H1 (cell line): ENCODE measurements around the gene GPATCH2. TPM values are rescaled to one million over a fixed set of nuclear protein-coding genes. Genes with fewer than 3 reads are reported as not detected.

Experiments used
- CTCF ChIA-PET: fragments of 300-600 bp; sonication (Branson Sonifier 250); formaldehyde crosslinking; loops from one replicate; lab custom pipeline; 2021; ENCODE audit not compliant: partially characterized antibody; lab: Charles Lee
- POLR2A ChIA-PET: fragments of 300-600 bp; sonication (Branson Sonifier 250); formaldehyde crosslinking; loops from one replicate; lab custom pipeline; 2021; ENCODE audit warnings: inconsistent platforms; ENCODE audit not compliant: partially characterized antibody; lab: Charles Lee
- DNase-seq, 2 experiments: peaks; one replicate each; pipeline versions ENCODE4 v3.0.0 to v3.0.0-alpha.2; 2010 to 2022; ENCODE audit warnings: low spot score in 2 of 2, low read depth in 1 of 2, mixed read lengths in 1 of 2
- FAIRE-seq: peaks from 2 replicates; lab custom pipeline; 2011; peaks lifted over from hg19 to GRCh38; lab: Jason Lieb, UNC
- H2AFZ ChIP-seq: 2 replicates; pipeline ENCODE4 v1.8.1; 2012; ENCODE audit warnings: low read length, inconsistent platforms
- H2AK5ac ChIP-seq: 2 replicates; pipeline ENCODE4 v1.6.1; 2013; ENCODE audit warnings: low read depth, low read length
- H2BK120ac ChIP-seq: replicated peaks from 2 replicates; pipeline ENCODE3; 2013; ENCODE audit warnings: low read depth, low read length, inconsistent platforms
- H2BK12ac ChIP-seq: 2 replicates; pipeline ENCODE4 v1.6.1; 2013; ENCODE audit warnings: low read depth, low read length
- H2BK15ac ChIP-seq: 2 replicates; pipeline ENCODE4 v1.6.1; 2013; ENCODE audit warnings: low read length
- H2BK20ac ChIP-seq: 2 replicates; pipeline ENCODE4 v1.6.1; 2013; ENCODE audit warnings: low read length
- H2BK5ac ChIP-seq: 2 replicates; pipeline ENCODE4 v1.6.1; 2013; ENCODE audit warnings: low read depth, low read length
- H3K14ac ChIP-seq: 2 replicates; pipeline ENCODE4 v1.6.1; 2013; ENCODE audit warnings: inconsistent platforms; ENCODE audit not compliant: insufficient read length
- H3K18ac ChIP-seq: 2 replicates; pipeline ENCODE4 v1.6.1; 2013; ENCODE audit warnings: low read length; ENCODE audit errors: extremely low read depth
- H3K23ac ChIP-seq: 2 replicates; pipeline ENCODE4 v1.6.1; 2013; ENCODE audit warnings: inconsistent platforms; ENCODE audit not compliant: insufficient read length
- H3K23me2 ChIP-seq: 2 replicates; pipeline ENCODE4 v1.6.1; 2013; ENCODE audit warnings: low read depth, low read length
- H3K27ac ChIP-seq: 2 replicates; pipeline ENCODE4 v1.6.1; 2011; ENCODE audit warnings: low read depth, low read length, inconsistent platforms
- H3K27me3 ChIP-seq, 4 experiments: replicated peaks in 1 of 4; 1 replicate in 1 of 4; 2 replicates in 3 of 4; pipeline versions ENCODE4 v1.6.1 to v1.8.1; 2011 to 2013; ENCODE audit warnings: low read length in 3 of 4, mild to moderate bottlenecking in 3 of 4, inconsistent platforms in 2 of 4, mixed read lengths in 2 of 4, moderate library complexity in 1 of 4; ENCODE audit not compliant: control insufficient read depth in 3 of 4, insufficient read depth in 3 of 4; ENCODE audit errors: extremely low read depth in 1 of 4
- H3K36me3 ChIP-seq, 4 experiments: 2 replicates each; pipeline versions ENCODE4 v1.6.1 to v1.8.1; 2011 to 2013; ENCODE audit warnings: mild to moderate bottlenecking in 4 of 4, low read length in 3 of 4, moderate library complexity in 2 of 4, control low read depth in 1 of 4, inconsistent platforms in 1 of 4; ENCODE audit not compliant: insufficient read depth in 4 of 4, control insufficient read depth in 2 of 4
- H3K4ac ChIP-seq: replicated peaks from 2 replicates; pipeline ENCODE3; 2013; ENCODE audit warnings: low read length, low read depth, mixed read lengths, inconsistent platforms; ENCODE audit not compliant: insufficient read length
- H3K4me1 ChIP-seq, 4 experiments: replicated peaks in 1 of 4; 1 replicate in 1 of 4; 2 replicates in 3 of 4; pipeline versions ENCODE4 v1.6.1 to v1.8.1; 2011 to 2013; ENCODE audit warnings: low read length in 3 of 4, inconsistent platforms in 2 of 4, mixed read lengths in 1 of 4; ENCODE audit not compliant: insufficient read depth in 4 of 4, control insufficient read depth in 3 of 4
- H3K4me2 ChIP-seq, 2 experiments: 2 replicates each; pipeline versions ENCODE4 v1.6.1 to v1.8.1; 2011 to 2013; ENCODE audit warnings: low read depth in 2 of 2, low read length in 2 of 2, control low read depth in 1 of 2, inconsistent platforms in 1 of 2, mild to moderate bottlenecking in 1 of 2; ENCODE audit not compliant: insufficient read depth in 1 of 2
- H3K4me3 ChIP-seq, 4 experiments: fragments of 200-600, 300-600 bp in 1 of 4; sonication (generic), shearing (Covaris generic), sonication (Bioruptor Twin) in 1 of 4; 2 replicates each; pipeline versions ENCODE4 v1.5.1 to v1.8.1; 2011 to 2016; ENCODE audit warnings: low read length in 4 of 4, low read depth in 3 of 4, control low read depth in 2 of 4, inconsistent platforms in 2 of 4, mild to moderate bottlenecking in 2 of 4, mixed read lengths in 1 of 4, moderate library complexity in 1 of 4; ENCODE audit not compliant: insufficient read depth in 2 of 4; ENCODE audit errors: extremely low read depth in 1 of 4
- H3K56ac ChIP-seq: replicated peaks from 2 replicates; pipeline ENCODE3; 2013; ENCODE audit warnings: low read depth, mild to moderate bottlenecking, mixed read lengths, low read length, inconsistent platforms; ENCODE audit not compliant: insufficient read length
- H3K79me1 ChIP-seq: 2 replicates; pipeline ENCODE4 v1.6.1; 2013; ENCODE audit warnings: low read depth, low read length, control low read depth
- H3K79me2 ChIP-seq, 2 experiments: 2 replicates each; pipeline versions ENCODE4 v1.6.1 to v1.8.1; 2012 to 2013; ENCODE audit warnings: low read length in 2 of 2, mild to moderate bottlenecking in 2 of 2, inconsistent platforms in 1 of 2; ENCODE audit not compliant: insufficient read depth in 2 of 2, control insufficient read depth in 1 of 2
- H3K9ac ChIP-seq, 4 experiments: replicated peaks in 1 of 4; 1 replicate in 1 of 4; 2 replicates in 3 of 4; pipeline versions ENCODE4 v1.6.1 to v1.8.1; 2011 to 2013; ENCODE audit warnings: low read depth in 3 of 4, low read length in 3 of 4, control low read depth in 2 of 4, mild to moderate bottlenecking in 2 of 4, moderate library complexity in 2 of 4, inconsistent platforms in 1 of 4; ENCODE audit errors: extremely low read depth in 1 of 4
- H3K9me3 ChIP-seq, 2 experiments: 2 replicates each; pipeline versions ENCODE4 v1.6.1 to v1.8.1; 2012 to 2013; ENCODE audit warnings: mild to moderate bottlenecking in 2 of 2, moderate library complexity in 2 of 2, control low read depth in 1 of 2, inconsistent platforms in 1 of 2, low read depth in 1 of 2, low read length in 1 of 2, mixed read lengths in 1 of 2; ENCODE audit not compliant: insufficient read depth in 2 of 2
- H4K20me1 ChIP-seq, 2 experiments: replicated peaks in 1 of 2; 2 replicates each; pipeline versions ENCODE3 to v1.8.1; 2011 to 2013; ENCODE audit warnings: inconsistent platforms in 2 of 2, low read length in 2 of 2, mild to moderate bottlenecking in 1 of 2; ENCODE audit not compliant: insufficient read depth in 2 of 2, control insufficient read depth in 1 of 2
- H4K5ac ChIP-seq: 2 replicates; pipeline ENCODE4 v1.6.1; 2013; ENCODE audit warnings: low read length, low read depth, mixed read lengths, inconsistent platforms; ENCODE audit not compliant: insufficient read length
- H4K8ac ChIP-seq: 2 replicates; pipeline ENCODE4 v1.8.0; 2013; ENCODE audit warnings: mild to moderate bottlenecking, moderate library complexity, low read length, inconsistent platforms; ENCODE audit not compliant: insufficient read depth; ENCODE audit errors: extremely low read depth
- H4K91ac ChIP-seq: replicated peaks from 2 replicates; pipeline ENCODE3; 2013; ENCODE audit warnings: low read length, mixed read lengths, inconsistent platforms; ENCODE audit not compliant: insufficient read length
- CTCF ChIP-seq, 3 experiments: IDR thresholded peaks; 1 replicate in 2 of 3; 2 replicates in 1 of 3; pipeline versions ENCODE4 v1.5.1 to v1.6.1; 2011; ENCODE audit warnings: low read length in 3 of 3, mild to moderate bottlenecking in 3 of 3, inconsistent platforms in 2 of 3, low read depth in 1 of 3, moderate library complexity in 1 of 3; ENCODE audit not compliant: insufficient read depth in 1 of 3; ENCODE audit errors: control extremely low read depth in 1 of 3
- NRF1 ChIP-seq: IDR thresholded peaks from 2 replicates; pipeline ENCODE4 v1.6.1; 2011; ENCODE audit warnings: mild to moderate bottlenecking, low read depth, low read length, improper control_type of control experiment
- WGBS, 2 experiments: shearing (Covaris generic) in 1 of 2; methylation state at CpG; one replicate each; pipeline versions ENCODE4 v1.1.6 to v1.1.7; 2013 to 2015; ENCODE audit warnings: low lambda C conversion rate in 2 of 2, mixed read lengths in 2 of 2, inconsistent platforms in 1 of 2, low coverage in 1 of 2, missing lambda C conversion rate in 1 of 2; ENCODE audit not compliant: insufficient replicate concordance in 2 of 2, insufficient coverage in 1 of 2, insufficient read length in 1 of 2; ENCODE audit errors: extremely low coverage in 1 of 2, missing lambda C conversion rate in 1 of 2; 5-methylcytosine and 5-hydroxymethylcytosine counted together
- polyA plus RNA-seq, 7 experiments: library from polyadenylated mRNA; depleted of rRNA in 3 of 7; stranded (reverse) in 5 of 7; unstranded in 2 of 7; fragments of >200 nt in 5 of 7; fragments of 200-250 nt in 2 of 7; gene quantifications; 1 replicate in 5 of 7; 2 replicates in 1 of 7; 4 replicates in 1 of 7; pipeline versions ENCODE4 v1.2.1 to v1.2.3, GENCODE V29; 2011 to 2013; ENCODE audit warnings: missing spikeins in 2 of 7, mixed read lengths in 2 of 7
- total RNA-seq: library from RNA; stranded (reverse); fragmentation: NEBNext Ultra II Directional; extraction: Animal tissue kit (Norgen Biotek cat#: 25700); gene quantifications from 2 replicates; pipeline ENCODE4 v1.2.1, GENCODE V29; 2021

GPATCH2 gene
- total and polyA plus RNA-seq, 2 of the 8 experiments (the other 6 are each of a cell fraction or from before 2014, with no cell fraction given) = 3.9 to 13.1 TPM

GRCh38 chr1:217494767-217495166 lies 136.1 kb downstream of the GPATCH2 start:
- no peak overlapping the region for H3K14ac ChIP-seq
- no peak overlapping the region for H3K4me3 ChIP-seq
- H3K18ac ChIP-seq = no peak overlapping the region
- WGBS, 2 experiments = 95% methylated on average over 2 of the region's 2 CpGs; no CpG with 5 or more reads in 1 of the 2 experiments
- H3K56ac ChIP-seq = no peak overlapping the region
- POLR2A ChIA-PET = no interaction called here
- H3K9me3 ChIP-seq = no peaks in the 10 kb centered on the region
- CTCF ChIA-PET = interaction anchor here (1.0 to 1.3 kb wide), 2 partner anchors 15 to 17 kb away, joined by 3 read pairs; no protein-coding TSS in a partner anchor
- no peak overlapping the region for H3K27ac ChIP-seq
- H3K79me1 ChIP-seq = no peaks in the 10 kb centered on the region
- DNase-seq (no peak), FAIRE-seq (no peak)
- H3K23me2 ChIP-seq = no peaks in the 10 kb centered on the region
- H4K20me1 ChIP-seq = no peaks in the 10 kb centered on the region
- H3K27me3 ChIP-seq = no peaks in the 10 kb centered on the region
- no peak overlapping the region for H2AFZ ChIP-seq
- H4K91ac ChIP-seq = no peak overlapping the region
- H3K23ac ChIP-seq = no peak overlapping the region
- H4K8ac ChIP-seq = no peak overlapping the region
- peaks cover 0 to 3% (median 0%) of the 10 kb centered on the region in 4 experiments; a peak in 2 of 7 replicates for H3K4me1 ChIP-seq
- no peak overlapping the region for H2AK5ac ChIP-seq
- H2BK12ac ChIP-seq = no peak overlapping the region
- H2BK5ac ChIP-seq = no peak overlapping the region
- no peak overlapping the region for H2BK120ac ChIP-seq
- H3K4me2 ChIP-seq = no peak overlapping the region
- H3K36me3 ChIP-seq = no peaks in the 10 kb centered on the region
- no peak overlapping the region for H3K9ac ChIP-seq
- no peak overlapping the region for H2BK15ac ChIP-seq
- no peaks in the 10 kb centered on the region for H3K79me2 ChIP-seq
- no peak overlapping the region for H4K5ac ChIP-seq
- H2BK20ac ChIP-seq = no peak overlapping the region
- no peak overlapping the region for H3K4ac ChIP-seq
- TF ChIP-seq NRF1 (no peak), CTCF (IDR thresholded peaks at IDR 0.05; ENCODE audit: control extremely low read depth in 1 of 3, insufficient read depth in 1 of 3, low read depth in 1 of 3, low read length in 3 of 3) (no peak)
